HEK293 (cell line): ENCODE measurements around the gene SPIRE2.
"Not testable (repeated sequence)": the region's sequence is repeated elsewhere in the genome, so short reads cannot be mapped to it uniquely, and the experiment has no call there.

Source experiments
- CTCF ChIA-PET: fragments of 350-600 bp; formaldehyde crosslinking; extraction: SDS; loops from one replicate; lab custom pipeline; 2021; ENCODE audit warnings: antibody characterized with exemption; lab: Yijun Ruan, JAX
- POLR2A ChIA-PET: fragments of 300-600 bp; formaldehyde crosslinking; extraction: SDS; loops from one replicate; lab custom pipeline; 2020; ENCODE audit warnings: antibody characterized with exemption, inconsistent platforms; lab: Yijun Ruan, JAX
- H3K27ac ChIP-seq: fragments of 200-500 bp; sonication (Bioruptor generic); 2 replicates; pipeline ENCODE4 v1.5.1; 2014; ENCODE audit warnings: low read depth, low read length, control low read depth, inconsistent platforms; ENCODE audit errors: extremely low read depth
- H3K36me3 ChIP-seq, 2 experiments: fragments of 200-500 bp in 1 of 2; sonication (Bioruptor generic) in 1 of 2; 1 replicate in 1 of 2; 2 replicates in 1 of 2; pipeline ENCODE4 v1.5.1; 2014 to 2017; ENCODE audit warnings: inconsistent platforms in 2 of 2, low read length in 2 of 2; ENCODE audit not compliant: control insufficient read depth in 2 of 2, insufficient read depth in 1 of 2
- H3K4me1 ChIP-seq: fragments of 200-500 bp; sonication (Bioruptor generic); 2 replicates; pipeline ENCODE4 v1.5.1; 2014; ENCODE audit warnings: mild to moderate bottlenecking, low read length, inconsistent platforms; ENCODE audit not compliant: control insufficient read depth, insufficient read depth
- H3K4me3 ChIP-seq: 2 replicates; pipeline ENCODE4 v1.5.1; 2011; ENCODE audit warnings: low read depth, mild to moderate bottlenecking, control low read depth, low read length, moderate library complexity
- H3K9me3 ChIP-seq: fragments of 200-500 bp; sonication (Bioruptor generic); 2 replicates; pipeline ENCODE4 v1.5.1; 2014; ENCODE audit warnings: low read depth, low read length, inconsistent platforms; ENCODE audit not compliant: control insufficient read depth, insufficient read depth
- OVOL3 ChIP-seq: fragments of 450-650 bp; formaldehyde crosslinking; IDR thresholded peaks from 2 replicates; pipeline ENCODE4 v1.5.1; 2016; ENCODE audit warnings: missing biosample characterization, missing genetic modification characterization
- ZBTB48 ChIP-seq: fragments of 450-650 bp; formaldehyde crosslinking; IDR thresholded peaks from 2 replicates; pipeline ENCODE4 v1.5.1; 2016; ENCODE audit warnings: missing biosample characterization, missing genetic modification characterization
- ZBTB8A ChIP-seq: fragments of 450-650 bp; formaldehyde crosslinking; IDR thresholded peaks from 2 replicates; pipeline ENCODE4 v1.5.1; 2016; ENCODE audit warnings: missing biosample characterization, missing genetic modification characterization
- ZFHX2 ChIP-seq: fragments of 450-650 bp; formaldehyde crosslinking; conservative IDR thresholded peaks from 2 replicates; pipeline ENCODE4 v1.5.1; 2016; ENCODE audit warnings: missing biosample characterization, missing genetic modification characterization
- ZNF341 ChIP-seq: fragments of 450-650 bp; formaldehyde crosslinking; IDR thresholded peaks from 2 replicates; pipeline ENCODE4; 2016; ENCODE audit warnings: low read depth, missing biosample characterization, missing genetic modification characterization
- TF ChIP-seq, protein P1 (sequence below): fragments of 450-650 bp; formaldehyde crosslinking; IDR thresholded peaks from 2 replicates; pipeline ENCODE4 v1.5.1; 2016; ENCODE audit warnings: missing biosample characterization, missing genetic modification characterization
- TF ChIP-seq, protein P2 (sequence below): fragments of 450-650 bp; formaldehyde crosslinking; IDR thresholded peaks from 2 replicates; pipeline ENCODE4 v1.5.1; 2017; ENCODE audit warnings: missing biosample characterization, missing genetic modification characterization

Gene SPIRE2

DNA sequence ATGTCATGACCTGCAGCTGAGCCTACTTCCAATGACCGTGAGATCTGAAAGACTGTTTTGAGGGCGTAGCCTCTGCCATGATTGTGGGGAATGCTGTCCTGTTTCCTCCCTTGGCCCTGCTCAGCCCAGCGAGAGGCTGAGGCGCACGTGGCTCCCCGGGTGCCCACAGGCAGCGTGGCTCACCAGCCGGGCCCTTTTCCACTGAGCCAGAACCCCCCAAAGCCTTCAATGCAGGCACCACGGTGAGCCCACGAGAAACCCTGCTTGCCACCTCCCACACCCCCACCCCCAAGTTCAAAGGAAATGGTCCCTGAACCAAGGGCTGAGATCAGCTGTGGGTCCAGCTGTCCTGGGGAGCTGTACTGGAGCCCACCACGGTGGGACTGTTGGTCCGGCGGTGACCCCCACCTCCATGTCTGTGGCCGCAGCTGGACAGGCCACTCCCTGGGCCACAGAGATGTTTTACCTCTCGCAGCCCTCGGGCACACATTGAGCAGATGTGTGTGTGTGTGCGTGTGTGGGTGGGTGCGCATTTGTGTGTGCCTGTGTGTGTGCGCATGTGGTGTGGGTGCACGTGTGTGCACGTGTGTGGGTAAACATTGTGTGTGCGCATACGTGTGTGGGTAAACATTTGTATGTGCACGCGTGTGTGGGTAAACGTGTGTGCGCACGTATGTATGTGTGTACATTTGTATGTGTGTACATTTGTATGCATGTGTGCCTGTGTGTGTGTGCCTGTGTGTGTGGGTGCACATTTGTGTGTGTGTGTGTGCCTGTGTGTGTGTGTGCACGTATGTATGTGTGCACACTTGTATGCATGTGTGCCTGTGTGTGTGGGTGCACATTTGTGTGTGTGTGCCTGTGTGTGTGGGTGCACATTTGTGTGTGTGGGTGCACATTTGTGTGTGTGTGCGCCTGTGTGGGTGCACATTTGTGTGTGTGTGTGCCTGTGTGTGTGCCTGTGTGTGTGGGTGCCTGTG is 85.4 kb downstream of the SPIRE2 start:
- ChIA-PET CTCF (interaction anchor here (0.6 kb wide), 1 partner anchor 57 kb away, joined by 3 read pairs; no protein-coding TSS in a partner anchor), POLR2A (no interaction called here)
- H3K4me3 ChIP-seq = no peak overlapping the region
- peaks cover 12% of the 10 kb centered on the region for H3K4me1 ChIP-seq
- no peaks in the 10 kb centered on the region for H3K9me3 ChIP-seq
- no peak overlapping the region for H3K27ac ChIP-seq
- H3K36me3 ChIP-seq = peaks cover 4 to 23% of the 10 kb centered on the region in 2 experiments; a peak in 2 of 3 replicates
- TF ChIP-seq ZNF341 (tag by site-specific recombination) (no peak), OVOL3 (tag by site-specific recombination) (no peak), ZFHX2 (peak; percentile 55), ZBTB8A (tag by site-specific recombination) (0 out of 2 replicates have a peak, but pooled peaks have one; percentile 18)
- TF ChIP-seq, protein P1, sequence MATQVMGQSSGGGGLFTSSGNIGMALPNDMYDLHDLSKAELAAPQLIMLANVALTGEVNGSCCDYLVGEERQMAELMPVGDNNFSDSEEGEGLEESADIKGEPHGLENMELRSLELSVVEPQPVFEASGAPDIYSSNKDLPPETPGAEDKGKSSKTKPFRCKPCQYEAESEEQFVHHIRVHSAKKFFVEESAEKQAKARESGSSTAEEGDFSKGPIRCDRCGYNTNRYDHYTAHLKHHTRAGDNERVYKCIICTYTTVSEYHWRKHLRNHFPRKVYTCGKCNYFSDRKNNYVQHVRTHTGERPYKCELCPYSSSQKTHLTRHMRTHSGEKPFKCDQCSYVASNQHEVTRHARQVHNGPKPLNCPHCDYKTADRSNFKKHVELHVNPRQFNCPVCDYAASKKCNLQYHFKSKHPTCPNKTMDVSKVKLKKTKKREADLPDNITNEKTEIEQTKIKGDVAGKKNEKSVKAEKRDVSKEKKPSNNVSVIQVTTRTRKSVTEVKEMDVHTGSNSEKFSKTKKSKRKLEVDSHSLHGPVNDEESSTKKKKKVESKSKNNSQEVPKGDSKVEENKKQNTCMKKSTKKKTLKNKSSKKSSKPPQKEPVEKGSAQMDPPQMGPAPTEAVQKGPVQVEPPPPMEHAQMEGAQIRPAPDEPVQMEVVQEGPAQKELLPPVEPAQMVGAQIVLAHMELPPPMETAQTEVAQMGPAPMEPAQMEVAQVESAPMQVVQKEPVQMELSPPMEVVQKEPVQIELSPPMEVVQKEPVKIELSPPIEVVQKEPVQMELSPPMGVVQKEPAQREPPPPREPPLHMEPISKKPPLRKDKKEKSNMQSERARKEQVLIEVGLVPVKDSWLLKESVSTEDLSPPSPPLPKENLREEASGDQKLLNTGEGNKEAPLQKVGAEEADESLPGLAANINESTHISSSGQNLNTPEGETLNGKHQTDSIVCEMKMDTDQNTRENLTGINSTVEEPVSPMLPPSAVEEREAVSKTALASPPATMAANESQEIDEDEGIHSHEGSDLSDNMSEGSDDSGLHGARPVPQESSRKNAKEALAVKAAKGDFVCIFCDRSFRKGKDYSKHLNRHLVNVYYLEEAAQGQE (tag by site-specific recombination) = no peak
- TF ChIP-seq, protein P2, sequence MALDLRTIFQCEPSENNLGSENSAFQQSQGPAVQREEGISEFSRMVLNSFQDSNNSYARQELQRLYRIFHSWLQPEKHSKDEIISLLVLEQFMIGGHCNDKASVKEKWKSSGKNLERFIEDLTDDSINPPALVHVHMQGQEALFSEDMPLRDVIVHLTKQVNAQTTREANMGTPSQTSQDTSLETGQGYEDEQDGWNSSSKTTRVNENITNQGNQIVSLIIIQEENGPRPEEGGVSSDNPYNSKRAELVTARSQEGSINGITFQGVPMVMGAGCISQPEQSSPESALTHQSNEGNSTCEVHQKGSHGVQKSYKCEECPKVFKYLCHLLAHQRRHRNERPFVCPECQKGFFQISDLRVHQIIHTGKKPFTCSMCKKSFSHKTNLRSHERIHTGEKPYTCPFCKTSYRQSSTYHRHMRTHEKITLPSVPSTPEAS = peak; percentile 95

DNA sequence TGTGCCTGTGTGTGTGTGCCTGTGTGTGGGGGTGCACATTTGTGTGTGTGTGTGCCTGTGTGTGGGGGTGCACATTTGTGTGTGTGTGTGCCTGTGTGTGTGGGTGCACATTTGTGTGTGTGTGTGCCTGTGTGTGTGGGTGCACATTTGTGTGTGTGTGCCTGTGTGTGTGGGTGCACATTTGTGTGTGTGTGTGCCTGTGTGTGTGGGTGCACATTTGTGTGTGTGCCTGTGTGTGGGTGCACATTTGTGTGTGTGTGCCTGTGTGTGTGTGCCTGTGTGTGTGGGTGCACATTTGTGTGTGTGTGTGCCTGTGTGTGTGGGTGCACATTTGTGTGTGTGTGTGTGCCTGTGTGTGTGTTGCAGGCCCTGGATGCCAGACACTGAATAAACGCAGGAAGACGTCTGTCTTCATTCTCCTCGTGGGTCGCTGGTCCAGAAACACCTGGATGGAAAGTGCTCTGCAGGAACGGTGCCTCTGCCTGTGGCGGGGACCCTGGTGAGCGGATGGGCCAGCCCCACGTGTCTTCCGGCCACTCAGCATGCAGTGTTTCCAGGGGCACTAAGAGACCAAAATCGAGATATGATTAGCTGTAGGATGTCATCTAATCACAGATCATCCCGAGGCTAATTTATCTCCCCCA is 86.5 kb downstream of the SPIRE2 start:
- POLR2A ChIA-PET = interaction anchor here (0.5 to 1.2 kb wide), 2 partner anchors 58 to 98 kb away, joined by 3 to 4 read pairs; no protein-coding TSS in a partner anchor
- H3K36me3 ChIP-seq = peaks cover 0 to 18% of the 10 kb centered on the region in 2 experiments; a peak in 1 of 3 replicates
- H3K4me1 ChIP-seq = peaks cover 12% of the 10 kb centered on the region
- H3K9me3 ChIP-seq, CTCF ChIA-PET, H3K27ac ChIP-seq, H3K4me3 ChIP-seq: not testable (repeated sequence)
- TF ChIP-seq, protein P2 = peak; percentile 62

DNA sequence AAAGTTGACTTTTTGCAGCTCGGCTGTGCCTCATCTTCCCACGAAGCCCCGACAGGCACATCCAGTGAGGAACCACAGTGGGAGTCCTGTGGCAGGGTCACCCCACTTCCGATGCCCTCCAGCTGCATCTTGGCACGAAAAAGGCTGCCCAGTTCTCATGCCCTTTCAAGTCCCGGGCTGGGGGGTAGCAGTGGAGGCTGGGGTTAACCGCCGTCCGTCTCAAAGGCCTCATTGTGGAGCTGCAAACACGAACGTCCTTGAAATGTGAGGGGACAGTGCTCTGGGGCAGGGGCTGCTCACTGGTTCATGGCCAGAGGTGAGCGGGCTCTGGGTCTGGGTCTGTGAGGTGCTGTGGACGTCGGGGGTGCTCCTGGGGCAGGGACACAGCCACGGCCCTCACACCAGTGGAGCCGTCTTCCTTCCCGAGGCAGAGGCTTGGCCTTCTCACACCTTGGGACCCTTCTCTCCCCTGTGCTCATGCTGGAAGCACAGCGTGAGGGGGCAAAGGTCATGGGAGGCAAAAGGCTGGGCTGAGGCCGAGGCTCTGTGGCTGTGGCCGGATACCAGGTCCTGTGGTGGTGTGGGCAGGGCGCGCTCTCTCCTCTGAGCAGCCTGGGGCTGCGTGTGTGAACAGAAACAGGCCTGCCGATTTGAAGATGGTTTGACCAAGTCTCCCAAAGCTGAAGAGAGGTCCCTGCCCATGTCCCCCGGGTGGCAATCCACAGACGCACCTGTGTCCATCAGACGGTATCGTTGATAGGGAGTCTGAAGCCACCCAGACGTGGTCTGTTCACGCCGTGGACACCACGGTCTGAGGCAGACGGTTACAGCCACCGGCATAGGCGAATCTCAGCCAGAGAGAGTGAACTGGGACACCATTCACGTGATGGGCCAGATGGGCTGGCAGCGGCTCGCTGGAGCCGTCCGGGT is 87.3 kb downstream of the SPIRE2 start:
- POLR2A ChIA-PET = interaction anchor here (0.5 to 1.2 kb wide), 2 partner anchors 57 to 98 kb away, joined by 3 to 4 read pairs; no protein-coding TSS in a partner anchor
- peaks cover 12% of the 10 kb centered on the region for H3K4me1 ChIP-seq
- no peak for TF ChIP-seq ZBTB48 (tag by site-specific recombination)
- CTCF ChIA-PET = no interaction called here
- H3K27ac ChIP-seq = no peak overlapping the region
- H3K4me3 ChIP-seq = no peak overlapping the region
- H3K9me3 ChIP-seq = no peaks in the 10 kb centered on the region
- peaks cover 0 to 15% of the 10 kb centered on the region in 2 experiments; a peak in 1 of 3 replicates for H3K36me3 ChIP-seq
